K562 (cell line): ENCODE measurements around the gene MYOZ3. TPM values are rescaled to one million over a fixed set of nuclear protein-coding genes. Genes with fewer than 3 reads are reported as not detected.

ENCODE experiments used
- ATAC-seq: fragments of 200-7000 bp; cut with Tn5 transposase; 3 replicates; pipeline ENCODE4 v1.9.1; 2020; ENCODE audit warnings: moderate library complexity
- BruUV-seq: library from RNA; stranded (reverse); fragments of 400-500 nt; replicated peaks from 2 replicates; lab custom pipeline; 2021; lab: Mats Ljungman, UMichigan
- CTCF ChIA-PET: fragments of 300-600 bp; formaldehyde crosslinking; extraction: SDS; loops from one replicate; lab custom pipeline; 2021; ENCODE audit warnings: low intra/inter-chr PET ratio; lab: Yijun Ruan, JAX
- POLR2A ChIA-PET: fragments of 300-600, 350-650 bp; sonication (Branson Sonifier 250); formaldehyde crosslinking; extraction: SDS; loops from one replicate; lab custom pipeline; 2021; ENCODE audit warnings: antibody characterized with exemption, inconsistent platforms; lab: Yijun Ruan, JAX
- DNase-seq, 4 experiments: peaks; one replicate each; pipeline versions ENCODE4 v3.0.0 to v3.0.0-alpha.2; 2011 to 2018; ENCODE audit warnings: low spot score in 3 of 4, mixed read lengths in 3 of 4; ENCODE audit errors: extremely low read depth in 1 of 4
- FAIRE-seq: peaks from 2 replicates; lab custom pipeline; 2011; peaks lifted over from hg19 to GRCh38; lab: Jason Lieb, UNC
- H2AFZ ChIP-seq: 2 replicates; pipeline ENCODE4 v1.6.0; 2011; ENCODE audit warnings: low read depth, low read length, control low read depth, inconsistent platforms
- H3K27ac ChIP-seq: fragments of 200-600 bp; 3 replicates; pipeline ENCODE4 v1.8.0; 2011; ENCODE audit warnings: low read depth, mild to moderate bottlenecking, control low read depth, inconsistent platforms, low read length, moderate library complexity, mixed read lengths; ENCODE audit errors: extremely low read depth
- H3K27me3 ChIP-seq, 2 experiments: fragments of 300-600 bp in 1 of 2; 2 replicates in 1 of 2; 3 replicates in 1 of 2; pipeline versions ENCODE4 v1.6.0 to v1.8.0; 2011; ENCODE audit warnings: inconsistent platforms in 2 of 2, low read length in 2 of 2, mild to moderate bottlenecking in 1 of 2, mixed read lengths in 1 of 2, moderate library complexity in 1 of 2; ENCODE audit not compliant: control insufficient read depth in 2 of 2, insufficient read depth in 2 of 2
- H3K36me3 ChIP-seq: fragments of 300-600 bp; 3 replicates; pipeline ENCODE4 v1.8.0; 2011; ENCODE audit warnings: mild to moderate bottlenecking, low read length, inconsistent platforms; ENCODE audit not compliant: control insufficient read depth, insufficient read depth
- H3K4me1 ChIP-seq, 2 experiments: fragments of 200-600 bp in 1 of 2; replicated peaks in 1 of 2; 2 replicates in 1 of 2; 3 replicates in 1 of 2; pipeline versions ENCODE4 v1.5.1 to v1.8.0; 2011; ENCODE audit warnings: inconsistent platforms in 2 of 2, low read length in 2 of 2, mild to moderate bottlenecking in 1 of 2, mixed read lengths in 1 of 2, moderate library complexity in 1 of 2; ENCODE audit not compliant: control insufficient read depth in 2 of 2, insufficient read depth in 2 of 2
- H3K4me2 ChIP-seq: 2 replicates; pipeline ENCODE4 v1.6.1; 2011; ENCODE audit warnings: low read length, control low read depth, inconsistent platforms, mixed read lengths; ENCODE audit not compliant: insufficient read depth
- H3K4me3 ChIP-seq: fragments of 200-600 bp; sonication (generic), shearing (Covaris generic); 2 replicates; pipeline ENCODE4 v1.5.1; 2016; ENCODE audit warnings: control low read depth, inconsistent platforms
- H3K79me2 ChIP-seq: fragments of 200-600 bp; 3 replicates; pipeline ENCODE4 v1.8.0; 2011; ENCODE audit warnings: low read length, inconsistent platforms; ENCODE audit not compliant: control insufficient read depth, insufficient read depth
- H3K9ac ChIP-seq, 2 experiments: 2 replicates each; pipeline versions ENCODE4 v1.6.0 to v1.6.1; 2011; ENCODE audit warnings: low read depth in 2 of 2, low read length in 2 of 2, control low read depth in 1 of 2, inconsistent platforms in 1 of 2, mild to moderate bottlenecking in 1 of 2, mixed read lengths in 1 of 2; ENCODE audit not compliant: insufficient read depth in 1 of 2
- H3K9me1 ChIP-seq: one replicate; pipeline ENCODE4 v1.6.0; 2011; ENCODE audit warnings: inconsistent platforms, mild to moderate bottlenecking, low read length, moderate library complexity; ENCODE audit not compliant: control insufficient read depth, insufficient read depth
- H3K9me3 ChIP-seq: replicated peaks from 2 replicates; pipeline ENCODE4 v1.5.1; 2011; ENCODE audit warnings: low read depth, low read length, inconsistent platforms; ENCODE audit not compliant: control insufficient read depth, insufficient read depth
- H4K20me1 ChIP-seq: replicated peaks from 2 replicates; pipeline ENCODE4 v1.6.1; 2011; ENCODE audit warnings: low read length, inconsistent platforms, mixed read lengths; ENCODE audit not compliant: control insufficient read depth, insufficient read depth
- CEBPB ChIP-seq: fragments of 450-650 bp; IDR thresholded peaks from 2 replicates; pipeline ENCODE4 v1.6.1; 2016; ENCODE audit warnings: missing genetic modification characterization, missing compliant biosample characterization
- CEBPG ChIP-seq, 3 experiments: fragments of 200-800 bp in 1 of 3; sonication (Bioruptor generic) in 1 of 3; sonication (generic) in 1 of 3; formaldehyde crosslinking in 1 of 3; IDR thresholded peaks in 2 of 3; conservative IDR thresholded peaks in 1 of 3; 2 replicates each; pipeline versions ENCODE4 v1.6.1 to v1.8.0; 2016 to 2022; ENCODE audit warnings: missing compliant biosample characterization in 2 of 3, missing genetic modification characterization in 2 of 3, mild to moderate bottlenecking in 1 of 3, missing genetic modification reagents in 1 of 3
- GTF2F1 ChIP-seq: IDR thresholded peaks from 2 replicates; pipeline ENCODE4 v1.6.1; 2011; ENCODE audit warnings: low read depth, low read length, improper control_type of control experiment
- KLF10 ChIP-seq: fragments of 250-450 bp; sonication (Bioruptor Pico); IDR thresholded peaks from 2 replicates; pipeline ENCODE4 v1.6.1; 2021; ENCODE audit warnings: matching md5 sums
- NFIC ChIP-seq: fragments of 450-650 bp; IDR thresholded peaks from 2 replicates; pipeline ENCODE4 v1.6.1; 2017; ENCODE audit warnings: mild to moderate bottlenecking, inconsistent platforms
- POLR2A ChIP-seq: fragments of 450-650 bp; conservative IDR thresholded peaks from 2 replicates; pipeline ENCODE4 v1.6.1; 2016
- RCOR1 ChIP-seq, 2 experiments: IDR thresholded peaks; 2 replicates each; pipeline ENCODE4 v1.6.1; 2012; ENCODE audit warnings: low read depth in 2 of 2, low read length in 2 of 2, borderline replicate concordance in 1 of 2, improper control_type of control experiment in 1 of 2
- SMAD1 ChIP-seq: fragments of 150-350 bp; IDR thresholded peaks from 2 replicates; pipeline ENCODE4 v1.6.1; 2014; ENCODE audit warnings: low read length, low read depth; ENCODE audit not compliant: partially characterized antibody
- SMARCA4 ChIP-seq: fragments of 450-650 bp; IDR thresholded peaks from 2 replicates; pipeline ENCODE4 v1.6.1; 2016
- STAG1 ChIP-seq: sonication (generic); formaldehyde crosslinking; IDR thresholded peaks from 2 replicates; pipeline ENCODE4 v1.5.0; 2020; ENCODE audit warnings: missing genetic modification reagents, borderline replicate concordance
- TCF7L2 ChIP-seq: fragments of 150-350 bp; IDR thresholded peaks from 2 replicates; pipeline ENCODE4 v1.6.1; 2016; ENCODE audit warnings: low read depth, mild to moderate bottlenecking, low read length, moderate library complexity
- ZNF316 ChIP-seq: fragments of 450-650 bp; IDR thresholded peaks from 2 replicates; pipeline ENCODE4 v1.6.1; 2016
- ZNF431 ChIP-seq: sonication (generic); formaldehyde crosslinking; IDR thresholded peaks from 2 replicates; pipeline ENCODE4 v1.8.0; 2022; ENCODE audit warnings: mild to moderate bottlenecking, missing genetic modification reagents
- ZNF57 ChIP-seq: fragments of 450-650 bp; formaldehyde crosslinking; IDR thresholded peaks from 2 replicates; pipeline ENCODE4 v1.4.0; 2020; ENCODE audit warnings: mild to moderate bottlenecking, moderate library complexity
- WGBS: fragments of 100-300 bp; shearing (Covaris generic); methylation state at CpG from one replicate; pipeline ENCODE4 v1.1.6; 2016; ENCODE audit warnings: low coverage, mixed read lengths; ENCODE audit not compliant: insufficient coverage; ENCODE audit errors: missing lambda C conversion rate; 5-methylcytosine and 5-hydroxymethylcytosine counted together
- in situ Hi-C: fragments of 300-500 bp; cut with MboI; formaldehyde crosslinking; loops from 4 replicates; pipeline ENCODE4 v1.15.0; 2018; ENCODE audit warnings: inconsistent platforms, mixed read lengths
- intact Hi-C: fragments of 100-400 bp; cut with micrococcal nuclease; formaldehyde crosslinking; loops from 2 replicates; pipeline ENCODE4 v1.14.2; 2022
- polyA plus RNA-seq, 8 experiments: library from polyadenylated mRNA; depleted of rRNA in 4 of 8; stranded (reverse) in 5 of 8; unstranded in 3 of 8; fragments of >200 nt; fragmentation: Nextera tagmentation in 2 of 8; fragmentation: Illumina TruSeq in 1 of 8; extraction: Ambion mirVana in 2 of 8; extraction: Trizol in 1 of 8; gene quantifications; 2 replicates each; pipeline versions ENCODE4 v1.2.1 to v1.2.3, GENCODE V29; 2011 to 2014; ENCODE audit warnings: inconsistent platforms in 1 of 8, missing spikeins in 1 of 8
- total RNA-seq, 7 experiments: library from RNA; depleted of rRNA in 6 of 7; stranded (reverse); fragments of >200 nt in 6 of 7; fragmentation: Illumina TruSeq in 2 of 7; extraction: Trizol in 2 of 7; gene quantifications; 2 replicates each; pipeline versions ENCODE4 v1.2.1 to v1.2.3, GENCODE V29; 2011 to 2021; ENCODE audit warnings: low replicate concordance in 1 of 7

The MYOZ3 gene
- total and polyA plus RNA-seq, 9 of the 15 experiments (the other 6 are each of a cell fraction or from before 2014, with no cell fraction given) = not detected

DNA sequence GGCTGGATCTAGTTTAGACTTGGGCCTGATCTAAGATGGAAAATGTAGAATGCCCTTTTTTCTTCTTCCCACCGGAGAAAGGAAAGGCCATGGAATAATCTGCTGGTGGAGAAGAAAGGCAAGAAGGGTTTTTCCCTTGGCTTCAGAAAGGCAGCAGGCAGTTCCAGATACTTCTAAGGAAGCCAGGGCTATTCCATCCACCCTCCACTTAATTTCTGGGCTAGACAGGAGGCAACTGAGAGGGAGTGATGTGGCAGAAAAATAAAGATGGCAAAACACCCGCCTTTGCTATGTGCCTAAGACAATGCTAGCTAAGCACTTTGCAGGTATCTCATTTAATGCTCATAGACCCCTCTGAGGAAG lies 9.9 kb downstream of the MYOZ3 start:
- Histone ChIP-seq H3K9ac (no peak overlapping the region), H3K9me1 (no peaks in the 10 kb centered on the region), H4K20me1 (no peaks in the 10 kb centered on the region), H3K36me3 (no peaks in the 10 kb centered on the region), H3K9me3 (no peaks in the 10 kb centered on the region), H2AFZ (no peak overlapping the region), H3K4me3 (no peak overlapping the region), H3K27me3 (peaks cover 29 to 30% of the 10 kb centered on the region in 2 experiments), H3K79me2 (no peaks in the 10 kb centered on the region), H3K27ac (no peak overlapping the region), H3K4me2 (no peak overlapping the region), H3K4me1 (peaks cover 0 to 13% of the 10 kb centered on the region in 2 experiments; a peak in 2 of 5 replicates)
- intact Hi-C loops = no loop called here
- no TSS peak for BruUV-seq
- ChIA-PET CTCF (no interaction called here), POLR2A (interaction anchor here (0.7 kb wide), 1 partner anchor 21 kb away, joined by 3 read pairs; no protein-coding TSS in a partner anchor)
- FAIRE-seq = no peak
- DNase-seq = no peak
- TF ChIP-seq GTF2F1 = no peak
- no peak for TF ChIP-seq RCOR1 (IDR thresholded peaks at IDR 0.05; ENCODE audit: borderline replicate concordance in 1 of 2, low read depth in 2 of 2, low read length in 2 of 2)
- no peak for TF ChIP-seq POLR2A
- TF ChIP-seq KLF10 (CRISPR knock-in tag) = no peak
- TF ChIP-seq TCF7L2 = no peak
- TF ChIP-seq CEBPB (tag) = no peak
- TF ChIP-seq ZNF316 = no peak
- TF ChIP-seq CEBPG (CRISPR knock-in tag; IDR thresholded peaks at IDR 0.05) = no peak
- TF ChIP-seq CEBPG (tag; conservative IDR thresholded peaks at IDR 0.05 in 1 of 2, IDR thresholded peaks at IDR 0.05 in 1 of 2) = no peak
- TF ChIP-seq ZNF431 (CRISPR knock-in tag) = no peak
- no peak for TF ChIP-seq STAG1
- no peak for TF ChIP-seq ZNF57
- no peak for TF ChIP-seq SMARCA4
- no peak for TF ChIP-seq SMAD1
- TF ChIP-seq NFIC = no peak
- 10% methylated on average over 2 of the region's 2 CpGs for WGBS
- no peak for ATAC-seq
- in situ Hi-C loops = no loop called here
